WTC11 (cell line): ENCODE data around the gene ASPHD2. TPM values are rescaled to one million over a fixed set of nuclear protein-coding genes. Genes with fewer than 3 reads are reported as not detected.

Experiments
- ATAC-seq: fragments of 200-7000 bp; cut with Tn5 transposase; 2 replicates; pipeline ENCODE4 v1.10.0; 2021; ENCODE audit warnings: mild to moderate bottlenecking, moderate library complexity
- CTCF ChIA-PET: fragments of 300-600 bp; sonication (Branson Sonifier 250); formaldehyde crosslinking; loops from one replicate; lab custom pipeline; 2021; ENCODE audit warnings: antibody characterized with exemption; lab: Charles Lee
- POLR2A ChIA-PET: fragments of 350-600 bp; sonication (Branson Sonifier 250); formaldehyde crosslinking; loops from one replicate; lab custom pipeline; 2021; ENCODE audit warnings: antibody characterized with exemption; lab: Charles Lee
- DNase-seq: peaks from one replicate; pipeline ENCODE4 v3.0.0; 2021; ENCODE audit warnings: low spot score
- H3K27ac Mint-ChIP-seq: 2 replicates; pipeline ENCODE4 v1.8.0; 2021; ENCODE audit warnings: mixed read lengths
- H3K27me3 Mint-ChIP-seq: 2 replicates; pipeline ENCODE4 v1.8.0; 2021; ENCODE audit warnings: low read depth, mild to moderate bottlenecking, moderate library complexity, mixed read lengths
- H3K36me3 Mint-ChIP-seq: 2 replicates; pipeline ENCODE4 v1.8.0; 2021; ENCODE audit warnings: mixed read lengths
- H3K4me1 Mint-ChIP-seq: 2 replicates; pipeline ENCODE4 v1.8.0; 2022; ENCODE audit warnings: mixed read lengths
- H3K4me3 Mint-ChIP-seq: 2 replicates; pipeline ENCODE4 v1.8.0; 2021; ENCODE audit warnings: mild to moderate bottlenecking, moderate library complexity, mixed read lengths
- H3K9me3 Mint-ChIP-seq: 2 replicates; pipeline ENCODE4 v1.8.0; 2021; ENCODE audit warnings: mixed read lengths
- CREM ChIP-seq: sonication (generic); formaldehyde crosslinking; IDR thresholded peaks from 2 replicates; pipeline ENCODE4 v1.8.1; 2022; ENCODE audit warnings: mild to moderate bottlenecking, missing genetic modification reagents, moderate library complexity
- HMGXB4 ChIP-seq: sonication (generic); formaldehyde crosslinking; IDR thresholded peaks from 2 replicates; pipeline ENCODE4 v1.8.1; 2023; ENCODE audit warnings: mild to moderate bottlenecking, moderate library complexity, missing genetic modification reagents
- JAZF1 ChIP-seq: fragments of 250-450 bp; sonication (Bioruptor Pico); IDR thresholded peaks from 2 replicates; pipeline ENCODE4 v1.9.0; 2021; ENCODE audit warnings: moderate library complexity, mild to moderate bottlenecking, inconsistent platforms
- NR1H2 ChIP-seq: sonication (generic); formaldehyde crosslinking; IDR thresholded peaks from 2 replicates; pipeline ENCODE4 v1.9.0; 2021; ENCODE audit warnings: mild to moderate bottlenecking, moderate library complexity, missing genetic modification reagents
- STAT6 ChIP-seq: sonication (generic); formaldehyde crosslinking; conservative IDR thresholded peaks from 2 replicates; pipeline ENCODE4 v1.8.1; 2023; ENCODE audit warnings: mild to moderate bottlenecking, low read depth, missing genetic modification reagents, moderate library complexity
- ZNF423 ChIP-seq: fragments of 250-450 bp; sonication (Bioruptor Pico); IDR thresholded peaks from 2 replicates; pipeline ENCODE4 v2.1.2; 2022; ENCODE audit warnings: mild to moderate bottlenecking, moderate library complexity
- total RNA-seq: library from RNA; stranded (reverse); gene quantifications from 3 replicates; pipeline ENCODE4 v1.2.3, GENCODE V29; 2021
- TF ChIP-seq, protein P1 (sequence below): sonication (generic); formaldehyde crosslinking; IDR thresholded peaks from 2 replicates; pipeline ENCODE4 v1.8.0; 2023; ENCODE audit warnings: missing genetic modification reagents
- TF ChIP-seq, protein P2 (sequence below): sonication (generic); formaldehyde crosslinking; IDR thresholded peaks from 2 replicates; pipeline ENCODE4 v1.8.0; 2022; ENCODE audit warnings: mild to moderate bottlenecking, missing genetic modification reagents
- TF ChIP-seq, protein P3 (sequence below): fragments of 250-450 bp; sonication (Bioruptor Pico); IDR thresholded peaks from 2 replicates; pipeline ENCODE4 v1.9.0; 2021; ENCODE audit warnings: mild to moderate bottlenecking, borderline replicate concordance
- TF ChIP-seq, protein P4 (sequence below): sonication (generic); formaldehyde crosslinking; IDR thresholded peaks from 2 replicates; pipeline ENCODE4 v1.8.0; 2023; ENCODE audit warnings: mild to moderate bottlenecking, missing genetic modification reagents

Gene ASPHD2
- total RNA-seq, 1 experiment from 2014 or later = 7.1 TPM

- no peak overlapping the region for H3K4me3 Mint-ChIP-seq
- peaks cover 21% of the 10 kb centered on the region for H3K27me3 Mint-ChIP-seq
These were observed 45.0 kb upstream of the ASPHD2 start for GRCh38 chr22:26383968-26384556.

GRCh38 chr22:26385164-26385563, 43.9 kb upstream of the ASPHD2 start:
- no peak for ATAC-seq
- Mint-ChIP-seq H3K36me3 (no peaks in the 10 kb centered on the region), H3K4me3 (no peak overlapping the region), H3K4me1 (peaks cover 5% of the 10 kb centered on the region), H3K27me3 (peaks cover 11% of the 10 kb centered on the region), H3K9me3 (no peaks in the 10 kb centered on the region), H3K27ac (no peak overlapping the region)
- ChIA-PET CTCF (interaction anchor here (0.6 to 4.2 kb wide), 3 partner anchors 8 to 84 kb away, joined by 3 to 19 read pairs (median 6); no protein-coding TSS in a partner anchor), POLR2A (no interaction called here)
- no peak for DNase-seq
- TF ChIP-seq, protein P1, sequence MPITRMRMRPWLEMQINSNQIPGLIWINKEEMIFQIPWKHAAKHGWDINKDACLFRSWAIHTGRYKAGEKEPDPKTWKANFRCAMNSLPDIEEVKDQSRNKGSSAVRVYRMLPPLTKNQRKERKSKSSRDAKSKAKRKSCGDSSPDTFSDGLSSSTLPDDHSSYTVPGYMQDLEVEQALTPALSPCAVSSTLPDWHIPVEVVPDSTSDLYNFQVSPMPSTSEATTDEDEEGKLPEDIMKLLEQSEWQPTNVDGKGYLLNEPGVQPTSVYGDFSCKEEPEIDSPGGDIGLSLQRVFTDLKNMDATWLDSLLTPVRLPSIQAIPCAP = no peak
- TF ChIP-seq CREM (CRISPR knock-in tag) = no peak
- TF ChIP-seq STAT6 = no peak
- TF ChIP-seq, protein P2, sequence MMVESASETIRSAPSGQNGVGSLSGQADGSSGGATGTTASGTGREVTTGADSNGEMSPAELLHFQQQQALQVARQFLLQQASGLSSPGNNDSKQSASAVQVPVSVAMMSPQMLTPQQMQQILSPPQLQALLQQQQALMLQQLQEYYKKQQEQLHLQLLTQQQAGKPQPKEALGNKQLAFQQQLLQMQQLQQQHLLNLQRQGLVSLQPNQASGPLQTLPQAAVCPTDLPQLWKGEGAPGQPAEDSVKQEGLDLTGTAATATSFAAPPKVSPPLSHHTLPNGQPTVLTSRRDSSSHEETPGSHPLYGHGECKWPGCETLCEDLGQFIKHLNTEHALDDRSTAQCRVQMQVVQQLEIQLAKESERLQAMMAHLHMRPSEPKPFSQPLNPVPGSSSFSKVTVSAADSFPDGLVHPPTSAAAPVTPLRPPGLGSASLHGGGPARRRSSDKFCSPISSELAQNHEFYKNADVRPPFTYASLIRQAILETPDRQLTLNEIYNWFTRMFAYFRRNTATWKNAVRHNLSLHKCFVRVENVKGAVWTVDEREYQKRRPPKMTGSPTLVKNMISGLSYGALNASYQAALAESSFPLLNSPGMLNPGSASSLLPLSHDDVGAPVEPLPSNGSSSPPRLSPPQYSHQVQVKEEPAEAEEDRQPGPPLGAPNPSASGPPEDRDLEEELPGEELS (CRISPR knock-in tag) = no peak

More at GRCh38 chr22:26383968-26384556, 45.0 kb upstream of the ASPHD2 start:
- ChIA-PET POLR2A (no interaction called here), CTCF (interaction anchor here (1.0 to 4.2 kb wide), 7 partner anchors 11 to 54 kb away, joined by 3 to 19 read pairs (median 3); no protein-coding TSS in a partner anchor)
- DNase-seq (no peak), ATAC-seq (no peak)
- H3K27ac Mint-ChIP-seq = no peak overlapping the region
- peaks cover 7% of the 10 kb centered on the region for H3K9me3 Mint-ChIP-seq
- H3K4me1 Mint-ChIP-seq = peaks cover 5% of the 10 kb centered on the region
- no peaks in the 10 kb centered on the region for H3K36me3 Mint-ChIP-seq
- TF ChIP-seq HMGXB4 = no peak
- TF ChIP-seq, protein P3, sequence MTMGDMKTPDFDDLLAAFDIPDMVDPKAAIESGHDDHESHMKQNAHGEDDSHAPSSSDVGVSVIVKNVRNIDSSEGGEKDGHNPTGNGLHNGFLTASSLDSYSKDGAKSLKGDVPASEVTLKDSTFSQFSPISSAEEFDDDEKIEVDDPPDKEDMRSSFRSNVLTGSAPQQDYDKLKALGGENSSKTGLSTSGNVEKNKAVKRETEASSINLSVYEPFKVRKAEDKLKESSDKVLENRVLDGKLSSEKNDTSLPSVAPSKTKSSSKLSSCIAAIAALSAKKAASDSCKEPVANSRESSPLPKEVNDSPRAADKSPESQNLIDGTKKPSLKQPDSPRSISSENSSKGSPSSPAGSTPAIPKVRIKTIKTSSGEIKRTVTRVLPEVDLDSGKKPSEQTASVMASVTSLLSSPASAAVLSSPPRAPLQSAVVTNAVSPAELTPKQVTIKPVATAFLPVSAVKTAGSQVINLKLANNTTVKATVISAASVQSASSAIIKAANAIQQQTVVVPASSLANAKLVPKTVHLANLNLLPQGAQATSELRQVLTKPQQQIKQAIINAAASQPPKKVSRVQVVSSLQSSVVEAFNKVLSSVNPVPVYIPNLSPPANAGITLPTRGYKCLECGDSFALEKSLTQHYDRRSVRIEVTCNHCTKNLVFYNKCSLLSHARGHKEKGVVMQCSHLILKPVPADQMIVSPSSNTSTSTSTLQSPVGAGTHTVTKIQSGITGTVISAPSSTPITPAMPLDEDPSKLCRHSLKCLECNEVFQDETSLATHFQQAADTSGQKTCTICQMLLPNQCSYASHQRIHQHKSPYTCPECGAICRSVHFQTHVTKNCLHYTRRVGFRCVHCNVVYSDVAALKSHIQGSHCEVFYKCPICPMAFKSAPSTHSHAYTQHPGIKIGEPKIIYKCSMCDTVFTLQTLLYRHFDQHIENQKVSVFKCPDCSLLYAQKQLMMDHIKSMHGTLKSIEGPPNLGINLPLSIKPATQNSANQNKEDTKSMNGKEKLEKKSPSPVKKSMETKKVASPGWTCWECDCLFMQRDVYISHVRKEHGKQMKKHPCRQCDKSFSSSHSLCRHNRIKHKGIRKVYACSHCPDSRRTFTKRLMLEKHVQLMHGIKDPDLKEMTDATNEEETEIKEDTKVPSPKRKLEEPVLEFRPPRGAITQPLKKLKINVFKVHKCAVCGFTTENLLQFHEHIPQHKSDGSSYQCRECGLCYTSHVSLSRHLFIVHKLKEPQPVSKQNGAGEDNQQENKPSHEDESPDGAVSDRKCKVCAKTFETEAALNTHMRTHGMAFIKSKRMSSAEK (CRISPR knock-in tag) = no peak
- TF ChIP-seq, all 79 proteins: peak for 0

- no peak for ATAC-seq
- peaks cover 3% of the 10 kb centered on the region; the same call in 1 of the 2 replicates for H3K27me3 Mint-ChIP-seq
- POLR2A ChIA-PET = interaction anchor here (0.7 kb wide), 1 partner anchor 13 kb away, joined by 6 read pairs; no protein-coding TSS in a partner anchor
- no peak overlapping the region for H3K4me3 Mint-ChIP-seq
- no peak for DNase-seq
- TF ChIP-seq, protein P4, sequence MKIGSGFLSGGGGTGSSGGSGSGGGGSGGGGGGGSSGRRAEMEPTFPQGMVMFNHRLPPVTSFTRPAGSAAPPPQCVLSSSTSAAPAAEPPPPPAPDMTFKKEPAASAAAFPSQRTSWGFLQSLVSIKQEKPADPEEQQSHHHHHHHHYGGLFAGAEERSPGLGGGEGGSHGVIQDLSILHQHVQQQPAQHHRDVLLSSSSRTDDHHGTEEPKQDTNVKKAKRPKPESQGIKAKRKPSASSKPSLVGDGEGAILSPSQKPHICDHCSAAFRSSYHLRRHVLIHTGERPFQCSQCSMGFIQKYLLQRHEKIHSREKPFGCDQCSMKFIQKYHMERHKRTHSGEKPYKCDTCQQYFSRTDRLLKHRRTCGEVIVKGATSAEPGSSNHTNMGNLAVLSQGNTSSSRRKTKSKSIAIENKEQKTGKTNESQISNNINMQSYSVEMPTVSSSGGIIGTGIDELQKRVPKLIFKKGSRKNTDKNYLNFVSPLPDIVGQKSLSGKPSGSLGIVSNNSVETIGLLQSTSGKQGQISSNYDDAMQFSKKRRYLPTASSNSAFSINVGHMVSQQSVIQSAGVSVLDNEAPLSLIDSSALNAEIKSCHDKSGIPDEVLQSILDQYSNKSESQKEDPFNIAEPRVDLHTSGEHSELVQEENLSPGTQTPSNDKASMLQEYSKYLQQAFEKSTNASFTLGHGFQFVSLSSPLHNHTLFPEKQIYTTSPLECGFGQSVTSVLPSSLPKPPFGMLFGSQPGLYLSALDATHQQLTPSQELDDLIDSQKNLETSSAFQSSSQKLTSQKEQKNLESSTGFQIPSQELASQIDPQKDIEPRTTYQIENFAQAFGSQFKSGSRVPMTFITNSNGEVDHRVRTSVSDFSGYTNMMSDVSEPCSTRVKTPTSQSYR (CRISPR knock-in tag) = no peak
- TF ChIP-seq JAZF1 (no peak), ZNF423 (CRISPR knock-in tag) (no peak), NR1H2 (no peak)
- H3K4me1 Mint-ChIP-seq = peaks cover 4% of the 10 kb centered on the region
- H3K27ac Mint-ChIP-seq = no peak overlapping the region
- CTCF ChIA-PET = interaction anchor here (0.8 kb wide), 2 partner anchors 16 to 22 kb away, joined by 3 to 4 read pairs; no protein-coding TSS in a partner anchor
- no peaks in the 10 kb centered on the region for H3K36me3 Mint-ChIP-seq
- no peaks in the 10 kb centered on the region for H3K9me3 Mint-ChIP-seq
These were observed 39.9 kb upstream of the ASPHD2 start for GRCh38 chr22:26389125-26389524.
